Measurements from ENCODE around the gene POLE3.
"Not testable (repeated sequence)": the region's sequence is repeated elsewhere in the genome, so short reads cannot be mapped to it uniquely, and the experiment has no call there.

Gene POLE3

GRCh38 chr9:113410207-113410864, at the start of gene POLE3, which contains the start of gene C9orf43:
TSS of gene POLE3 (minus strand) at chr9:113410675. CDS start at chr9:113410293, 382 bp downstream.
TSS of gene C9orf43 (plus strand) at chr9:113410747. CDS start at chr9:113413494, 2,747 bp downstream.
- DNase-seq, result peak; percentile 92 to 99

GRCh38 chr9:113456235-113456634, 45.8 kb upstream of the POLE3 start:
- DNase-seq, result no peak

- peak in 1 of 2 donors; percentile 15 for DNase-seq
Measured at GRCh38 chr9:113454914-113455761, 44.7 kb upstream of the POLE3 start.

GRCh38 chr9:113452113-113452605, 41.7 kb upstream of the POLE3 start:
- no peak for DNase-seq

- no peak for DNase-seq
Measured at GRCh38 chr9:113449376-113449775, 38.9 kb upstream of the POLE3 start.

GRCh38 chr9:113446323-113446740, 35.9 kb upstream of the POLE3 start:
- peak in 1 of 2 donors; percentile 16 for DNase-seq

GRCh38 chr9:113444736-113445135, 34.3 kb upstream of the POLE3 start:
- peak in 1 of 2 donors; percentile 21 for DNase-seq

GRCh38 chr9:113437716-113438115, 27.2 kb upstream of the POLE3 start:
- not testable (repeated sequence) for DNase-seq

GRCh38 chr9:113436728-113437515, 26.4 kb upstream of the POLE3 start:
- no peak for DNase-seq

GRCh38 chr9:113431191-113431590, 20.7 kb upstream of the POLE3 start:
- no peak for DNase-seq

GRCh38 chr9:113428062-113428615, 17.7 kb upstream of the POLE3 start:
- no peak for DNase-seq

GRCh38 chr9:113427629-113428028, 17.2 kb upstream of the POLE3 start:
- no peak for DNase-seq

GRCh38 chr9:113426701-113427100, 16.2 kb upstream of the POLE3 start:
- DNase-seq, result no peak

- no peak for DNase-seq
Measured at GRCh38 chr9:113425072-113425471, 14.6 kb upstream of the POLE3 start.

GRCh38 chr9:113421726-113422125, 11.3 kb upstream of the POLE3 start:
- DNase-seq, result no peak

GRCh38 chr9:113417370-113417769, 6.9 kb upstream of the POLE3 start:
- DNase-seq, result no peak

GRCh38 chr9:113416149-113416721, 5.8 kb upstream of the POLE3 start:
- peak in 1 of 2 donors; percentile 25 for DNase-seq

GRCh38 chr9:113409883-113410206, 630 bp downstream of the POLE3 start:
- DNase-seq, result no peak

- no peak for DNase-seq
Measured at GRCh38 chr9:113409481-113409880, 994 bp downstream of the POLE3 start.

GRCh38 chr9:113406873-113407511, 3.5 kb downstream of the POLE3 start:
- peak; percentile 6 to 52 for DNase-seq

- DNase-seq, result not testable (repeated sequence)
Measured at GRCh38 chr9:113406353-113406752, 4.1 kb downstream of the POLE3 start.

- DNase-seq, result peak in 1 of 2 donors; percentile 57
Measured at GRCh38 chr9:113403646-113404045, 6.8 kb downstream of the POLE3 start.

All from bone marrow (tissue), 2 donors.